Measurements from ENCODE around the gene ANKMY2.
"Not testable (repeated sequence)": the region's sequence is repeated elsewhere in the genome, so short reads cannot be mapped to it uniquely, and the experiment has no call there.

Gene ANKMY2

GRCh38 chr7:16626388-16626787 is 19.2 kb downstream of the ANKMY2 start:
- no peak for DNase-seq (ENCODE audit: low spot score)

DNA sequence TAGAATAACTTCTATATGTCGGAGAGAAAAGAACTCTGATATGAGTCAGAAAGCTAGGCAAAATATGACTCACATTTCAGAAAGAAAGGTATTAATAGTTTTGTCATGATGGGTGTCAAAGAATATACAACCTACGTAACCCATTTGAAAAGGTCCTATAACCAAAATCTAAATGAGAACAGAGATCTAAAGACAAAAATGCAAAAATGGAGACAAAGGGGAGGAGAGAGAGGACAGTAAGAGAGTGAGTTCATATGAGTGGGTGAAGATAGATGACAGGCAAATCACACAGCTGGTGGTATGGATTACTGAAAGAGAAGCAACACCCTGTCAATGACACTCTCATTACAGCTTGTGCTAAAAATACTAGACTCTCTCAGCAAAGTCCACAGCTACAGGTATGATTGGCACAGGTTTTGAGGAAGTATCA is 25.6 kb downstream of the ANKMY2 start:
- DNase-seq (ENCODE audit: low spot score): no peak

DNA sequence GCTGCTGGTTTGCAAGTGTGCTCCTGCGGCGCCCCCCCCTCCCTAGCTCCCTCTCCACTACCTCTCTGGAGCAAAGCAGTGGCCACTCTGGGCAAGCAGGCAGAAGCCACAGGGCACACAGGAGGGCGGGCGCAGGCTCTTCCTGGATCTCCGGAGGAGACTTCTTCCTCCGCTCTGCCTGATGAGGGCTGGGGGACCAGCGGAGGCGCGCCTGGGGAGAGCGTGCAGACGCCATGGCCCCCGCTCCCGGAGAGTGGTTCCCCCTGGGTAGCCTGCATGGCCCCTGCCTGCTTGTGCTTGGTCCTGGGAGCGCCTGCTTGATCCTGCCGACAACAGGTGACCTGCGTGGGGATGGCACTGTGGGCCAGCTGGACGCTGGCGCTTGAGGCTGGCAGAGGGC is 29.0 kb downstream of the ANKMY2 start:
- DNase-seq (ENCODE audit: low spot score): no peak

DNA sequence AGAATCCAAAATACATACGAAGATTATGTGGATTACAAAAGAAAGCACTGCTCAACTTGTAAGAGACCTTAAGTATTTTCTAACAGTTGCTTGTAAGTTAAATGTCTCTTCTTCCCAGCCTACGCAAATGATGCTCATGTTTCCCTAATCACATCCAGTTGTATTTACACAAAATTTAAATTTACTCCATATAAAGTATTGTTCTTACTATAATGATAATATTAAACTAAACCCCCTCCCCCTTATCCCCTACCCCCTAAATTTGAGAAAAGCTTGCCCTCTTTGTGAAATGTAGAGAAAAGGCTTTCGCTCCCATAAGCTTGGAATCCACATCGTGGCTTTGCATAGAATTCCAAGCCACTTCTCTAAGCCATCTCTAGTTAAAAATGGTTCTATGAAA is 29.4 kb downstream of the ANKMY2 start:
- DNase-seq (ENCODE audit: low spot score): no peak

- no peak for DNase-seq (ENCODE audit: low spot score)
These were observed 30.3 kb downstream of the ANKMY2 start for GRCh38 chr7:16615228-16615627.

GRCh38 chr7:16611711-16612110 is 33.8 kb downstream of the ANKMY2 start:
- no peak for DNase-seq (ENCODE audit: low spot score)

- no peak for DNase-seq (ENCODE audit: low spot score)
These were observed 35.6 kb downstream of the ANKMY2 start for GRCh38 chr7:16609842-16610450.

DNA sequence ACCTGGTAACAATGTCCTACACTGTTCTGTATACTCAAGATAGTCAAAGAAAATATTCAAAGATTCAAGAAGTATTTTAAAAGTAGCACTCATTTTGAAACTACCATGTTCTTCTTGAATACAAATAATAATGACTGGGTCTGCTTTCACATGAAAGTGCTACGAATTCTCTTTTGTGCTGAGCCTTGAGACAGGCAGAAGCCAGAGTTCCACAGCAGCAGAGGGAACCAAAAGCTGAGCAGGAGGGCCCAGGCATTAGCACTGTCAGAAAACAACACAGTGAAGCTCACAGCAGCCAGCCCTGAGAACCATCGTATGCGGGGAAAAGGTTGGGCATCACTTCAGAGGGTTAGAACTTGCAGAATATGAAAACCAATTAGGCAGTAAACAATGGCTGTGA is 38.9 kb downstream of the ANKMY2 start:
- DNase-seq (ENCODE audit: low spot score): no peak

- DNase-seq (ENCODE audit: low spot score): no peak
These were observed 41.5 kb downstream of the ANKMY2 start for GRCh38 chr7:16604054-16604453.

DNA sequence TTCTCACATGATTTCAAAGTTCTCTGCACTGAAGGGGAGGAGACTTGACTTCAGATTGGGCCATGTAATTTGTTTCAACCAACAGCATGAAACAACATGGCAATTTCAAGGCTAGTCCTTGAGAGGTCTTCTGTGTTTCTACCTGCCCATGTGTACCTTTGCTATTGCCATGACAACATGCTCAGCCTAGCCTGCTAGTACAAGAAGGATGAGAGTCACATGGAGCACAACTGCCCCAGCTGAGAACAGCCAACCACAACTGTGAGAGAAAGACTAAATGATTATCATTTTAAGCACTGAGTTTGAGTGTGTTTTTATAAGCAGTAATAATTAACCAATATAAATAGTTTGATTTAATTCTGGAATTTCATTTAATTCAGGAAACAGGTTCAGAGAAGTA is 41.9 kb downstream of the ANKMY2 start:
- DNase-seq (ENCODE audit: low spot score): no peak

DNA sequence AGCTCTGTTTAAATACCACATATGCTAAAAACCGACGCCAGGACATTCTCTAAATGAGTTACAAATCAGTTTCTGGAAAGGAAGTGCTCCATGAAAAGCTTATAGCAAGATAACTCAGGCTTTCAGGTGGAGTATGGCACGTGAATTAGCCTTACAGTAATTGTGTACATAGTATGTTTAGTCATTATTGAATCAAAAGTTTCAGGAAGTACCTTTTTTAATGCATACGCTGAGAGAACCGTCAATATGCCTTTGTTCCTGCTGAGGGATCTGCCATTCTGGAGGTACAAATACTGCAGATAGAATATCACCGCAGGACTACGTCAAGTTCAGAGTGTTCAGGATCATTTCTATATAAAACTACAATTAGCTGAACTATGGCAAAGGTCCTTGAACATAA is 45.7 kb downstream of the ANKMY2 start:
- DNase-seq (ENCODE audit: low spot score): no peak

GRCh38 chr7:16598015-16598414 is 47.5 kb downstream of the ANKMY2 start:
- no peak for DNase-seq (ENCODE audit: low spot score)

DNA sequence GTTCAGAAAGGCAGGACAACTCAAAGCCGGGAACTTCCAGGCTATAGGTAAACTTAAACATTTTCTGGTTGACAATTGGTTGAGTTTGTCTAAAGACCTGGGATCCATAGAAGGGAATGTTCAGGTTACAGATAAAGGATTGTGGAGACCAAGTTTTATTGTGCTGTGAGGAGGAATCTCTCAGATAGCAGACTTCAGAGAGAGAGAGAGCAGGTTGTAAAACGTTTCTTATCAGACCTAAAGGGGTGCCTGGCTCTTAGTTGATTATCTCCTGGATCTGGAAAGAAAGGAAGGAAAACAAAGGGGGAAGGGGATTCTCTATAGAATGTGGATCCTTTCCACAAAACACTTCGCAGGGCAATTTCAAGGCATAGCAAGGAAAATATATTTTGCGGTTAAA is 50.0 kb downstream of the ANKMY2 start:
- DNase-seq (ENCODE audit: low spot score): not testable (repeated sequence)

GRCh38 chr7:16594676-16595075 is 50.9 kb downstream of the ANKMY2 start:
- no peak for DNase-seq (ENCODE audit: low spot score)

DNA sequence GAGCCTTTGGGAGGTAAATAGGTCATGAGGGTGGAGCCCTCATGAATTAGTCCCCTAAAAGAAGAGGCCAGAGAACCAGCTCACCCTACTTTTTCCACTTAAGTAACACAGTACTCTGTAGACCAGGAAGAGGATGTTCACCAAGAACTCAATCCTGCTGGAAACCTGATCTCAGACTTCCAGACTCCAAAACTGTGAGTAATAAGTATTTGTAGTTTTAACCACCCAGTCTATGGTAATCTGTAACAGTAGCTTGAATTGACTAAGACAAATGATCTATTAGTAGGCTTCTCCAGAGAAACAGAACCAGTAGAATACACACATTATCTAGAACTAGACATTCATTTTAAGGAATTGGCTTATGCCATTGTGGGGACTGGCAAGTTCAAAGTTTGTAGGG is 51.5 kb downstream of the ANKMY2 start:
- DNase-seq (ENCODE audit: low spot score): no peak

DNA sequence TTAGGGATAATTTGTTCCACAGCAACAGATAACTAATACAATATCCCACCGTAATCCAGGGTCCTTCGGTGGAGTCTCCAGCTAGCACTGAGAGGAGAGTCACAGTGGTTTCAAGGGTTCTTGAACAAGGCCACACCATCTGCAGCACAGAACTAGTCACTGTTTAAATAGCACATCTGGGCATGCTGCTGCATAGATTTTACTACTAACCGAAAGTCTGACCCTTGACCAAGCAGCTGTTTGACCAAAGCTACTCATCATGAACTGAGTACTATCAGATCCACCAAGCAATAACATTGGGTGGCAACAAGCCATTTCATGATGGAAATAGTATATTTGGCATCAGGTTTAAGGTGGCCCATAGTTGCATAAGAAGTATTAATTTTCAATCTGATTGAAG is 53.2 kb downstream of the ANKMY2 start:
- no peak for DNase-seq (ENCODE audit: low spot score)

DNA sequence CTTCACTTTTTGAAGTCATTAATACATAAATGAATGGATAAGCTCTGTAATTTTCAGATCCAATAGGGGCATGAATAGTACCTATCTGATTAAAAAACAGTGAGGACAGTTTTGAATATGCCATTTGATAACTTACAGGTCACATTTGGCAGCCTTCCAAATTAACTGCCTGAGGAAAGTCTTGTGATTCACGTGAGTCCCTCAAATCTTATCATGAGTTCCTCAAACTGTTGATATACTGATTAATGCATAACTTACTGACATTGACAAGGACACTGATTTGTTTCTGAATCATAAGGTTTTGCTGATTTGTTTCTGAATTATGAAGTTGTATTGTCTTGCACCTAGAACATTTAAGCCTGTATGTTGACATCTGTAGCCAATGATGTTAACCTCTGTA is 55.1 kb downstream of the ANKMY2 start:
- DNase-seq (ENCODE audit: low spot score): no peak

- DNase-seq (ENCODE audit: low spot score): no peak
These were observed 55.7 kb downstream of the ANKMY2 start for GRCh38 chr7:16589881-16590280.

GRCh38 chr7:16587790-16588189 is 57.8 kb downstream of the ANKMY2 start:
- DNase-seq (ENCODE audit: low spot score): no peak

DNA sequence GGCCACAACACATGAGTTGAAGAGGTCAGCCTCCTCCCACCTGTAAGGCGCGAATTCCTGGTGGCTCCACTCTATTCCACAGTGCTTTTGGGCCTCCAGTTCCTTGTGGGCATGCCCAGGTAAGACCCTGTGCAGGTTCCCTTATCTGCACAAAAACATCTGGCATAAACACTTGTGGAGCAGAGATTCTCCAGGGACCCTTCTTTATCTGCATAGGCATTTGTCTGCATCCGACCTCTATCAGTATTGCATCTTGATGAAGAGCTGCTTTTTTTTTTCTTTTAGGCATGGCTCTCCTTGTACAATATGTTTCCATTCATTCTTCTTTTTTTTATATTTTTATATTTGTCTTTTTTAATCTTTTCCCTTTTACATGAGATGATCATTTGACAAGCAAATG is 58.4 kb downstream of the ANKMY2 start:
- DNase-seq (ENCODE audit: low spot score): no peak

DNA sequence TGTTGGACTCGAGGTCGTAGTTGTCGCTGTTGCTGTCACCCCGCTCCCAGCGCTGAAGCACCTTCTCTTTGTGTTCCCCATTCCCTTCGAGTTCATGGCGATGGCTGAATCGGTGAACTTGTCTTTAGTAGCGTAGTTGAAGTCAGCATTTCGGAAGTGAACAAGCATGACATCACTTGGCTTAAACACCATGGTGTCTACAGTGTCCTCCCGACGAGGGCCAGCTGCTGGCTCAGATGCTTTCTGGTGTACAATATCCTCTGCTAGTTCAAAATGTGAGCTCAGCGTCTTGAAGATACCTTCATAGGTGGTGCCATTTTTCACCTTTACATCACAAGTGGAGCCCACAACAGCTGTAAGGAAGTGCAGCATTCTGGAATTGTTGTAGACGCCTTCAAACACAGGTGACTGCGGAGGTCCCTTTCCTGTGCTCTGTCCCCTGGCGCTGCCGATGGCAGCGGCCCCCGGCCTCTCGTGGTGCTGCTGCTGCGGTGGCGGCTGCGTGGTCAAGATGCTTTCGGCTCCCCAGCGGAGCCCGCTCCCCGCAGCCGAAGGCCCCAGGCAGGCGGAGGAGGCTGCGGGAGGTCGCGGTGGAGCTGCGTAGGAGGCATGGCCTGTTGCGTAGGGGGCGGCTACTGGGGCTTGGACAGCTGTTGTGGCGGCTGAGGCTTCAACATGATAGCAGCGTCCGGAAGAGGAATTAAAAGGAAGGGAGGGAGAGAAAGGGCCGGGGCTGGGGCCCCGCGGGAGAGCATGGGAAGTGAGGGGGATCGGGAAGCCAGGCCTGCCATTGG is 59.3 kb downstream of the ANKMY2 start:
- no peak for DNase-seq (ENCODE audit: low spot score)

- no peak for DNase-seq (ENCODE audit: low spot score)
These were observed 60.0 kb downstream of the ANKMY2 start for GRCh38 chr7:16585540-16585939.

- DNase-seq (ENCODE audit: low spot score): no peak
These were observed 61.7 kb downstream of the ANKMY2 start for GRCh38 chr7:16583834-16584233.

DNA sequence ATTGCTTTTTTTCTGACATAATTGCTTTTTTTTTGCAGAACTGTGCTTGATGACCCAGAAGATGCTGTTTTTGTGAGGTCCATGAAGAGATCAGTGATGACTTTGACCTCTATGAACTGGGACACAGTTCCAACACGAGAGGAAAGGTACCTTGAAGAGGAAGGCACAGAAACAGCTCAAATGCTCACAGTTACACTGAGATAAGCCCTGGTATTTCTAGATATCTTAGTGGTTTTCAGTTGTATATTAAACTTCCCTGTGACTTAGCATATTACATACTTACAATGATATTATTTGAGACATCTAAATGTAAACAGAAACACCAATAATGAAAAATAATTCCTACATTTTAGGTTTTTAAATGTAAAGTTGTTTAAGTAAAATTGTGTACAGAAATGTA is 64.3 kb downstream of the ANKMY2 start:
- no peak for DNase-seq (ENCODE audit: low spot score)
